GM21390 (cell line): ENCODE results near the gene LUZP2.

ENCODE experiments used
- ATAC-seq: cut with Tn5 transposase; IDR thresholded peaks from one replicate; pipeline ENCODE4 v1.9.1; 2021; ENCODE audit not compliant: unreplicated experiment

The LUZP2 gene

DNA sequence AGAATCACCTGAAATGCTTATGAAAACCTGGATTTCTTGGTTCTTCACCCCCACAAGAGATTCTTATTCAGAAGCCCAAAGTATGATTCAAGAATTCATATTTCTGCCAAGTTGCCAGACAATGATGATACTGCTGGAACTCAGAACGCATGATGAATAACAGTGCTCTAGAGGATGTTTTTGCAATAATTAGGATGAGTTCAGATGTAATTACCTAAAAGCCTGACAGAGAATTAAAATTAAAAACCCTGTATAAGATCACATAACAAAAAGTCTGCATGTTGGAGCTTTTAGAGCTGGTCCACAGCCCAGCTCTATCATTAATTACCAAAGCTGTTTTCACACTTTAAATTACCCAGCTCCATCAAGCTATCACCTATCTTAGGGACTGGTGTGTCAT, 211.8 kb downstream of the LUZP2 start:
- no peak for ATAC-seq

- no peak for ATAC-seq
These were observed 213.2 kb downstream of the LUZP2 start for GRCh38 chr11:24709928-24710565.

- no peak for ATAC-seq
These were observed 217.7 kb downstream of the LUZP2 start for GRCh38 chr11:24714601-24715000.

DNA sequence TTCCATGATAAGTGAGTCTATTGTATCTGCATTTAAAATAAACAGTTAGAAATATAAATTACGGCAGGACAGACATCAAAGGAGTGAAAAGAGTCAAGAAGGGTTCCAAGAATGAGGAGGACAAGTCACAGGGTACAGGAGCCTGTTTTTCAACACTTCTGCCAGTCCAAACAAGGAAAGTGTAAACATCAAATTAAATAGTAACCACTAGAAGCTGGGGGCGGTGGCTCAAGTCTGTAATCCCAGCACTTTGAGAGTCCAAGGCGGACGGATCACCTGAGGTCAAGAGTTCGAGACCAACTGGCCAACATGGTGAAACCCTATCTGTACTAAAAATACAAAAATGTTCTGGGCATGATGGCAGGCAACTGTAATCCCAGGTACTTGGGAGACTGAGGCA, 219.6 kb downstream of the LUZP2 start:
- ATAC-seq = no peak

DNA sequence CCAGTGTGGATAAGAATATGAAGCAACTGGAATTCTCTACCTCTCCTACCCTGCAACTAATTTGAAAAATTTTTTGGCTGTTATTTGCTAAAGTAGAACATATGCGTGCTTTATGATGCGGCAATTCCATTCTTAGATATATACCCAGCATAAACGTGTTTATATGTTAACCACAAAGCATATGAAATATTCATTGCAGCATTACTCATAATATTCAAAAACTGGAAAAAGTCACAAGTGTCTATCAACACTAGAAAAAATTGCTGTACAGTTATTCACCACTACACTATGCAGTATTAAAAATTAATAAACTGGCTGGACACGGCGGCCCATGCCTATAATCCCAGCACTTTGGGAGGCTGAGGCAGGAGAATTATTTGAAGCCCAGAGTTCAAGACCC, 226.4 kb downstream of the LUZP2 start:
- no peak for ATAC-seq

GRCh38 chr11:24731554-24731953, 234.7 kb downstream of the LUZP2 start:
- ATAC-seq = no peak

- ATAC-seq = no peak
These were observed 237.9 kb downstream of the LUZP2 start for GRCh38 chr11:24734742-24735237.

DNA sequence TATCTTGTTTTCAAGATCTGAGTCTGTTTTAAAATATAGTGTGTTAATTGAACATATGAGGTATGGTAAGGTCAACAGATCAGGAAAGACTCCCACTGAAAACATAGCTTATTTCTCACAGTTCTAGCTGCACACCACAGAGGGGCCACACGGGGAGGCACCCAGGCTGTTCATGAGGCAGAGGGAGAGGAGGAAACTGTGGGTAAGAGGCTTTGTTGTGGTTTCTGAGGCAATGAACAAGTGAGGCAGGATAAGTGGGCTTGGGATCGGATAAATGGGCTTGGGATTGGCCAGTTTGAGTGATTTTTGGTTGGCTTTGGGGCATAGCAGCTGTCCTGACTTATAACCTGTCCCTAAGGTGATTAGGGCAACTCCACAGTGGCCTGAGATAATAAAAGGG, 242.1 kb downstream of the LUZP2 start:
- ATAC-seq = no peak

GRCh38 chr11:24739637-24740036, 242.8 kb downstream of the LUZP2 start:
- ATAC-seq = no peak

DNA sequence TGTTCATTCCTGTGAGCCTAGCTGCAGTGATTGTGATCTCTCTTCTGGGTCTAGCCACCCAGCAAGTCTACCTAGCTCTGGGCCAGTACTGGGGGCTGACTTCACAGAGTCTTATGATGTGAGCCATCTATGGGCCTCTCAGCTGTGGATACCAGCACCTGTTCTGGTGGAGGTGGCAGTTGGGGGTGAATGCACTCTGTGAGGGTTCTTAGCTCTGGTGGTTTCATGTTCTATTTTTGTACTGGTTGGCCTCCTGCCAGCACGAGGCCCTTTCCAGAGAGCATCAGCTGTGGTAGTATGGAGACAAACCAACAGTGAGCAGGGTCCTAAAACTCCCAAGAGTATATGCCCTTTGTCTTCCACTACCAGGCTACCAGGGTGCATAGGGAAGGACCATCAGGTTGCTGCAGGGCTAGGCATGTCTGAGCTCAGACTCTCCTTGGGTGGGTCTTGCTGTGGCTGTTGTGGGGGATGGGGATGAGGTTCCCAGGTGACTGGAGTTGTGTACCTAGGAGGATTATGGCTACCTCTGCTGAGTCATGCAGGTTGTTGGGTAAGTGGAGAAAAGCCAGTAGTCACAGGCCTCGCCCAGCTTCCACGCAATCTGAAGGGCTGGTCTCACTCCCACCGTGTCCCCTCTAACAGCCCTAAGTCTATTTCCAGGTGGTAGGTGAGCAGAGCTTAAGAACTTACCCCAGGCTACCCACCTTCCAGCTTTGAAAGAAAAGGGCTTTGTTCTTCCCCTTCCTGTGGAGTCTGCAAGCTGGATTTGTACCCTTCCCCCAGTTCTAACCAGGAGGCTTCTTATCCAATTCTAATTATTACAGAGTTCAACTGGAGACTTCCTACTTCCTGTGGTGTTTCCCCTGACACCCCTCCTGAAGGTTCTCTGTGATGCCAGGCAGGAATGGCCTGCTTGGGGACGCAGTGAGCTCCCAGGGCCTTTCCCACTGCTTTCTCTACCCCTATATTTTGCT, 250.7 kb downstream of the LUZP2 start:
- ATAC-seq = no peak

- ATAC-seq = no peak
These were observed 251.4 kb downstream of the LUZP2 start for GRCh38 chr11:24748261-24748660.

GRCh38 chr11:24754406-24754805, 257.6 kb downstream of the LUZP2 start:
- ATAC-seq = no peak

DNA sequence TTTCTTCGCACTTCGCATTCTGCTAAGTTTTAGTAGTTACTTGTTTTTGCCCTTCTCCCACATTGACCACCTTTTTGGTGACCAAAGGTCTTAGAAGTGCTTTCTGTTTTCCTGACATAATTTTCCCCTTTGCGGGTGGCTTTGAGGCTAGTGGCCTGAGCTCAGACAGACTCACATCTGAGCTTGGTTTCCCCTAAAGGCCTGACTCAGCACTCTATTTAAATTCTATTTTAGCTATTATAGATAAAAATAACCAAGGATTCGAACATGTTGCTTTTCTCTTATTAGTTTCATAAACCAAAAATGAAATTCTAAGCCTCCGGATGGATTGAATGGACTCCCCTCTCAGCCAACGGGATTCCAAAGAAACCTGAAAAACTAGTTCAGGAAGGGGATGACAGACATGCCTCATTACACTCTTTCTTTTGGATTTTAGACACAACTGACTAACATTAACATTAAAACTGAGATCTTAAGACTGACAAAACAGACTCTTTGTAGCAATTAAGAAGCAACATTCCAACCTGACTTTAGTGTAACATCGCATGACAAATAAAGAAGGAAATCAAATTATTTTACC, 258.5 kb downstream of the LUZP2 start:
- ATAC-seq = no peak

GRCh38 chr11:24759742-24760141, 262.9 kb downstream of the LUZP2 start:
- no peak for ATAC-seq

DNA sequence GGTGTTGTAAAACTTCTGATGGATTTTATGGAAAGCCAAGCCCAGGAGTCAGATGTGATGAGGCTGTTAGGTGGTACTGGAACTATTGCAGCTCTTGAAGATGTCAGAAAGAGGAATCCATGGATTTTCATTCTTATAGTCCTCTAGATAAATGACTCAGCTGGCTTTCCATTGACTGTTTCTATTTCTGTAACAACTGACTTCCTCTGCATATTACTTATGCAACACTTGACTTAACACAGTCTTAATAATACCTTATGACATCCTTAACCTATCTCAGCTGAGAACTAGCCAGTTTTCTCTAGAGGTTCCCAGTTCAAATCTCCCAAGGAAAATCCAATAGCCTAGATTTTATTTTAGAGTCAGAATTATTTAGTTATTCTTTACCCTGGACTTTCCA, 263.8 kb downstream of the LUZP2 start:
- ATAC-seq = no peak

GRCh38 chr11:24762076-24762475, 265.2 kb downstream of the LUZP2 start:
- no peak for ATAC-seq

DNA sequence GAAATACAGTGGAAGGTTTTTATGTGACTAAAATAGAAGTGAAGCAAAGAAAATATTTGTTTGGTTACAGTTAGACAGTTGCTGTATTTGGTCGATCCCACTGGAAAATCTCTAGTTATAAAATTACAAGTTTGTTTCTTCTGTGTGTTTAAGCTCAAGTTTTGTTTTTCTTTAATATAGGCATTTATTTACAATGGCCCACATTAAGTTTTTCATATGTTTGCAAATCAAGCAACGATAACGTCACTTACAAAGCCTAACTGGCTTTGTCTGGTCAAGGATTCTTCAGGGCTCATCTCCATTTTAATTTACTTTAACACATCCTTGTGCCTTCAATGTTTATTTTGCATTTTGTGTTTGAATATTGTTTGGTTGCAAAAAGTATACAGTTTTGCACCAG, 270.6 kb downstream of the LUZP2 start:
- ATAC-seq = no peak

DNA sequence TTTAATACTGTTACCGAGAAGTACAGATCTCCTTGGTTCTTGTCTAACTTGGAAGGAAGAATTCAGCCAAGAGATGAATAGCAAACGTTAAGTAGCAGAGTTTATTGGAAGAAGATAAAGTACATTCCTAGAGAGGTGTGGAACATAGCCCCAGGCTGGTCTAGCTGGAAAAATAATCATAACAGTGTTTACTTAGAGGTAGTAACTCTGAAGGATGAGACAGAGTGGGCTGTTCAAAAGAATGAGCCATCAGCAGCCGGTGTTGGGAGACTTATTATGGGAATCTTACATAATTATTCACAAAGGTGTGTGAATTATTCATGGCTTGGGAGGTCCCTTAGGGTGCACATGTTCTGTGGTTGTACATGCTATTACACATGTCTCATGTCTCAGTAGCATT, 276.5 kb downstream of the LUZP2 start:
- ATAC-seq = no peak

DNA sequence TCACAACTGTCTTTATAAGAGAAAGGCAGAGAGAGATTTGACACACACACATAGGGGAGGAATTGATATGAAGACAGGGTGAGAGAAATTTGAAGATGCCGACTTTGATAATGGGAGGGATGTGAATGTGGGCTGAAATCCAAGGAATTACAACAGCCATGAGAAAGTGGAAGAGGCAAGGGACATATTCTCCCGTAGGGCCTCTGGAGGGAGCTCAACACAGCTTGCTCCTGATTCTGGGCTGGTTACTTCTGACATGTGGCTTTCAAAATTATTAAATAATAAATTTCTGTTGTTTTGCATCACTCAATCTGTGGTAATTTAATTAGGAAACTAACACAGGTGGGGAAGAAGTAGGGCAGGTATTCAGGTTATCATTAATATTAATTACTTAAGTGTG, 282.9 kb downstream of the LUZP2 start:
- ATAC-seq = no peak

GRCh38 chr11:24781288-24781687, 284.4 kb downstream of the LUZP2 start:
- no peak for ATAC-seq

GRCh38 chr11:24793479-24793878, 296.6 kb downstream of the LUZP2 start:
- ATAC-seq = no peak

GRCh38 chr11:24794064-24794463, 297.2 kb downstream of the LUZP2 start:
- ATAC-seq = no peak
